Activated CD4-positive, alpha-beta T cell treated with anti-CD3 and anti-CD28 coated beads for 4 hours (primary cell): ENCODE data around the gene CAPSL.
"Not testable (repeated sequence)": the region's sequence is repeated elsewhere in the genome, so short reads cannot be mapped to it uniquely, and the experiment has no call there.

Experiments used
- DNase-seq, 2 donors: peaks; one replicate each; pipeline ENCODE4 v3.0.0-alpha.2; 2020

The CAPSL gene

GRCh38 chr5:35938568-35939227 lies at the start of gene CAPSL:
TSS of gene CAPSL (minus strand) at chr5:35938622. CDS start at chr5:35921120, 17,502 bp downstream.
- no peak for DNase-seq

DNA sequence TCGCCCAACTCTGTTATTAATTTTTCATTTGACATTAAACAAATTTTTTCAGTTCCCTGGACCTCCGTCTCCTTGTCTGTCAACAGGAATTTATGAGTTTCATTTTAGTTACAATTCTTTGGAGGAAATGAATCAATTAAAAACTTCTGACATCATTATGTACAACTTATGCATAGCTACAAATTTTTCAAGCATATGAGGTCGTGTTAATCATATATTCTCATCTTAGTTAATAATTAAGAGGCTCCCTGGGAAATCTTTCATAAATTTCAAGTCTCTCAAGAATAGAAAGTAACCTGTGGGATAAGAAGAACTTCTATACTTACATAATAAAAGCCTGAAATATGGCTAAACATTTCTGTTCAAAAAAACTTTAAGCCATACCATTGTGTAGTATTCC lies 49.4 kb upstream of the CAPSL start:
- DNase-seq, result no peak

DNA sequence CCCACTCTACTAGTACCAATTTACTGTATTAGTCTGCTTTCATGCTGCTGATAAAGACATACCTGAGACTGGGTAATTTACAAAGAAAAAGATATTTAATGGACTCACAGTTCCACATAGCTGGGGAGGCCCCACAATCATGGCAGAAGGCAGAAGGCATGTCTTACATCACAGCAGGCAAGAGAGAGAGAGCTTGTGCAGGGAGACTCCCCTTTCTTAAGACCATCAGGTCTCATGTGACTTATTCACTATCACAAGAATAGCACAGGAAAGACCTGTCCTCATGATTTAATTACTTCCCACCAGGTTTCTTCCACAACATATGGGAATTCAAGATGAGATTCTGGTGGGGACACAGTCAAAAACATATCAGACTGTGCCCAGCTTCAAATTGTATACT lies 41.3 kb upstream of the CAPSL start:
- DNase-seq, result no peak

- DNase-seq, result not testable (repeated sequence)
Measured at GRCh38 chr5:35976859-35977258, 38.4 kb upstream of the CAPSL start.

DNA sequence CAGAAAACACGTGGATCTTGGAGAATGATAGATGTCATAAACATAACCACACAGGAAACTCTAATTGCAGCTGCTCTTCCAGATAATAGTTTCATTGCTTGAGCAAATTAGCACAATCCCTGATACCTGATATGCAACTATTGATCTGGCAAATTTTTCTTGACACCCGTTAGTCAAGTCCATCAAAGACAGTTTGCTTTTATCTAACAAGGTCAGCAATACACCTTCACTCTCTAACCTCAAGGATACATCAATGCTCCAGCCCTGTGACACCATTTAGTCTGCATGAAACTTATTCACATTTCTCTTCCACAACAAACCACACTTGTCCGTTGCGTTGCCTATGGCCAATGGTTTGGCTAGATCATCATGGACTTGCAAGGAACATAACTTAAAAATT lies 36.1 kb upstream of the CAPSL start:
- DNase-seq, result no peak

DNA sequence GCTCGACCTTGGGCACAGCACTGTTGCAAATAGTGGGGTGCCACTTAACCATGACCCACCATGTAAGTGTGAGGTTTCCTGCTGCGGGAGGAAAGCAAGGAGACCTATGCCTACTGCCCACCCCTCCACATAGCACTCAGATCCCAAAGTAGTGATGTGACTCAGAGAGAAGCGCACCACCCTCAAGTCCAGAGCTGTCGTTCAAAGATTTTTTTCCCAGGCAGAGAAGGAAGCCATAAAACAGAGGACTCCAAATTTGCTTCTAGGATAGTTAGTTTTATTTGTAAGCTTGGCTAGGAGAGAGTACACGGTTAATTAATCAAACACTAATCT lies 33.4 kb upstream of the CAPSL start:
- no peak for DNase-seq

DNA sequence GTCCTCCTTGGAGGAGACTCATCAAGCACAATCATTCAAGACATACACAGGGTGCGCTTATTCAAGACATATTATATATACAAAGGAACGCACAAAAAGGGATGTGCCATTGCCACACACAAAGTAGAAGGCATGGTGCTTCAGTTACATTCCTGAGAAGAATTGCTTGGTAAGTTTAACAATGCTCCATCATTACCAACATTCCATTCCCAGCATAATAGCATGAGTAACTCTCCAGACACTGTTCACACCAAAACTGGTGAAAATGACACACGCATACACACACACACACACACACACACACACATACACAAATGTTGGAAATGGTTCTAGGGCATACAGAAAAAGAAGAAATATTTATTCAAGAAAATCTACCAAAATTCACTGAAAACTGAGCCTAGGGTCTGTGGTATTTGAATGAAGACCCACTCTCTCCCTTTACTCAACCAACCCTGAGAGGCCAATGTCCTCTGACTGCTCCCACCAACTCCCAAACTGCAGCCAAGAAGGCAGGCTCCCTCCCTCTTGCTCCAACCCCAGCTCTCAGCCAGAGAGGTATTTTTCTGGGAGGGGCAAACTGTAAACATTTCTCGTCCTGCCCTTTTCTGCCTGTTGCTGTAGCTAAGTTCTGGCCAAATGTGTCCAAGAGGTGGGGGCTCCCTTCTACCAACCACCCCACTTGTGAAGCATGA lies 32.9 kb upstream of the CAPSL start:
- DNase-seq, result no peak

- no peak for DNase-seq
Measured at GRCh38 chr5:35963381-35963843, 25.0 kb upstream of the CAPSL start.

- DNase-seq, result no peak
Measured at GRCh38 chr5:35960328-35960727, 21.9 kb upstream of the CAPSL start.

- DNase-seq, result no peak
Measured at GRCh38 chr5:35956429-35956828, 18.0 kb upstream of the CAPSL start.

- no peak for DNase-seq
Measured at GRCh38 chr5:35954175-35954574, 15.8 kb upstream of the CAPSL start.

DNA sequence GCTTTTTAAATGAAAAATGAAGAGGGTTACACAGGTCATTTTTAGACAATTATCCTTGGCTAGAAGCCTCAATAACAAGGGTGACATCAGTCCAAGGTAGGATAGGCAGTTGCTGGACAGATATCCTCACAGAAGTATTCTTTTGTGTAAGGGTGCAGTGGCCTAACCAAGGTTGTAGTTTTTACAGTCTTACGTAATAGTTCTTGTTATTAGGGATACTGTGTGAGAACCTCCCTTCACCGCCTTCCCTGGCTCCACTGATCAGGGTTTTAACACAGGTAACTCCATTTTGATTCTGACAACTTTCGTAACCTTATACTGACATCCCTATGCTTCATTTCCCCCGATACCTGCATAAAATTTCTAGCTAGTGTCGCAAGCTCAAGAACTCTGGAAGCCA lies 8.7 kb upstream of the CAPSL start:
- DNase-seq, result no peak

GRCh38 chr5:35939639-35940038 lies 1.2 kb upstream of the CAPSL start:
- no peak for DNase-seq

DNA sequence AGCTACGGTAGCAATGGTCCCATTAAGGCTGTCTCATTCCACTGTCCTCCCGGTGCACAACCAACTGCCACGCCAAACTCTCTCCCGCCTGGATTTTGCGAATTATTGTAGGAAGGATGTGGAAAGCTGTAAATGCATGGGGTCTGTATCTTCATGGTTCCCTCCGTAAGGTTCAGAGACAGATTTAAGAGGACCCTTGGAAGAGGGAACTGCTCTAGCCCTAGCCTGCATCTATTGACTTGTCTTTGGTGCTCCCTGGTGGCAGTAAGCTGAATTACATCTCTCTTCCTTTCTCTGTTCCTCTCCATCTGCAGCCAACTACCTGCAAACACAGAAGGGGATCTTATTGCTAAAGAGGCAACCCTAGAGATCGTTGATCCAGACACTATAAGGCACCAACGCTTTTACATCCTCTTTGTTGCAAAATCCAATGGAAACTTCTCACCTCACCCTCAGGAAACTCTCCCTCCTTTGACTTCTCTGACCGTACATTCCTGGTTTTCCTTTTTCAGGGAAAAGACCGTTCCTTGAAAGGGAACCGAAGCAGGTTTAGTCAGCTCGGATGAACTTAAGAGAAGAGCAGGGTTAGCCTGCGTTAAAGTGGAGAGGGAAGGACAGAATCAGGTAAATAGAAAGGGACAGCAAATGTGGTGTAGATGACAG lies 11.9 kb downstream of the CAPSL start:
- peak; percentile 50 to 77 for DNase-seq

GRCh38 chr5:35924950-35925722 lies 13.3 kb downstream of the CAPSL start:
- DNase-seq, result peak; percentile 87 to 88

DNA sequence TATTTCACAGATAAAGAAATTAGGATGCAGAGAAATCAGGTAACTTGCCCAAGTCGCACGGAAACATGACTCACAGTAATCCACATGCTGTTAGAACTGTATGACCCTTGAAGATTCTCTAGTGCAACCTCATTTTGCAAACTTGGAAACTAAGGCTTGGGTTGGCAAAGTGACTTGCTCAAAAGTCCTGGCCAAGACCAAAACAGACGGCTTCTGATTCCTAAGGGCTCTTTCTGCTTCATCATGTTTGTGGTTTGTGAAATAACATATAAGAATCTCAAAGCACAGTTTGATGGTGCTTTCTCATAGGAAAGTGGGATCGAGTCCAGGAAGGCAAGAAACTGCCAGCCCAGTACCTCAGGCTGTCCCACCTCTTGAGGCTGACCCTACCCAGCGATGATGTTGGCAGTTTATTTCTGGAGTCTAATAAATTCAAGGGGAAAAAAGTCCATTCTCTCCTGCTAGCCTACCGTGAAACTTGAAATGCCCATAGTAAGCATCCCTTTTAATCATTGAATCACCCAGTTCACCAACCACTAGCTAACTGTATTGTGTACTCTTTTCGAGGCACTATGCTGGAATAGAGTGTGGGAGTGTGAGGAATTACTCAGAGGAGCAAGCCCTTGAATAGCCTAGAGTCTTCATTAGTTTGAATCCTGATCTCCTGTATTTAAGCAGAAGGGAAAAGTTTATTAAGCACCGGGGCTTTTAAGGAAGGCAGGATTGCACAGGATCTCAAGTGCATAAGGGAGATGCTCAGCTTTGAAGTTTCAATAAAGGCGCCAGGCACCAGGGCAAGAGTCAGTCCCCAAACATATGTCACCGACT lies 14.1 kb downstream of the CAPSL start:
- no peak for DNase-seq

- DNase-seq, result no peak
Measured at GRCh38 chr5:35922468-35922867, 16.0 kb downstream of the CAPSL start.

DNA sequence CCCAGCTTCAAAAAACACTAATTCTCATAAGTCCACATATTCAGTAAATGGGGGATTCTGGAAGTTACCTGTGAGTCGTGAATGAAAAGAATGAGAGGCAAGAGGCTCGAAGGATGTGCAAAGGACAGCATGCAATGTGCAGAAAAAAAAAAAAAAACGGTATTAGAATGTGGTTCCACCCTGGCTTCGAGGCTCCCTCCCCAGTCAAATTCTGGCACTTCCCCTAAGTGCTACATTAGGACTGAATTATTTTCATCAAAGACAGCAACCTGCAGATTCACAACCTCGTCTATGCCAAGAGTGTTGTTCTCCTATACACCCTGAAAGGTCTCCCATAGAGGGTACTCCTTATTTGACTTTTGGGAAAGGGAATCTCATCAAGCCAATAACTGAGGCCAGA lies 16.5 kb downstream of the CAPSL start:
- no peak for DNase-seq

DNA sequence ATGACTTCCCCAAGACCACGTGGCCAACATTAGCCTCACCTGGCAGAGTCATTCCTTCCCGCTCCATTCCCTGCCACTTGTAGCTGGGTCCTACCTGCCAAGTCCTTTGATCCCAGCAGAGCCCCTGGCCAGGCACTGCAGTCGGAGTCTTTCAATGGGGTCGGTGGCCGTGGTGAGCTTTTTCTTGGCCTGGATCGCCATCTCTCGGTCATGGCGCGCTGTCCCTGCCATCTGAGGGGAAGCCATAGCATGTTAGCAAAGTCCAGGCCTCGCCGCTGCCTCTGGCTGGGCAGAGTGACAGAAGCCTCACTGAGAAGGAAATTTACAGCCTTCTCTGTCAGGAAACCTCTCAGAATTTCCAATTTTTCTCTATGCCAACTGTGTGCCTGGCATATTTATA lies 17.5 kb downstream of the CAPSL start:
- no peak for DNase-seq

DNA sequence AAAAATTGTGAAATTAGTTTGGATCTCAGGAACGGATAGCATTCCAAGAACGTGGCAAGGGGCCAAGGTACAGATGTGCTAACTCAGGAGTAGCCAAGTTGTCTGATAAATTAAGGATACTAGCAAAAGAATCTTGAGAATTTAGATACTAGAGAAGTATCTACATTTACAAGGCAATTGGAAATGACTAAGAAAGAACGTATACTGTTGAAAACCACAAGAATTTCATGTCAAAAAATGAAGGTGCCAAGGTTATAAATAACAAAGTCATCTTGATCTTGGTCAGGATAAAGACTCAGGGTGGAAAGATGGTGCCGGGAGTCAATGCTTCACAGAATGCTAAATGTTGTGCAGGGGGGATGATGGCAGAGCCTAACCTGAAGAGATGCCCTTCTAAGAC lies 19.2 kb downstream of the CAPSL start:
- DNase-seq, result no peak

DNA sequence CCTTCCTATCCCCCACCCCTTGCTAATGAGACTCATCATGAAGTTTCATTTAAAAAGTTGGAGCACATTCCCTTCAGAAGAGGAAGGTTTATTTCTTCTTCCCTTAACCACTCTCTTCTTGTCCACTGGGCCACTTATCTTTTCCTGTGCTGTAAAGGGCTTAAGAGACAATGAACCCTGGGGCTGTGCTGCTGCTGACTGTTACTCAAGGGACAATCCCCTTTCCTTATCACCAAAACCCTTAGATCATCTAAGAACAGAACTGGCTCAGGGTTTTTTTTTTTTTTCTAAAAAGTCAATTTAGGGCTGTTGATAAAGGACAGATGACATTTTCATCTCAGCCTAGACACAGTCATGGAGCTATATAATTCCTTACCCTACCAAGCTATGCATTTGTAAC lies 29.6 kb downstream of the CAPSL start:
- no peak for DNase-seq

DNA sequence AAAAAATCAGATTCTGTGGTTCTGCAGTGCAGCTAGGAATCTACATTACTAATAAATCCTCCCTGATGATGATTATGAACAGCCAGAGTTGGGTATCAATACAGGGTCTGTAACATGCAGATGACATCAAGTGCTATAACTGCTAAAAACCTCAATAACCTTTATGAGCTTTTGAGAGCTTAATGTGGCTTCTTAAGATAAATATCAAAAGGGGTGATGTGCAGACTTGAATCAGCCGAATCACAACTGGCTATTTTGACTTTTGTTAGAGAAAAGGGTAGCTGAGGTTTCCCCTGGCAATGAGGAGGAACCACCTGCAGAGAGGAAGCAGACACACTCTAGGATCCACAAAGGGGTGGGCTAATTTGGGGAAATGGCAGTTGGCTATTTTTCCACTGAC lies 30.2 kb downstream of the CAPSL start:
- no peak for DNase-seq
